ENCODE results near the gene MBD5. TPM values are rescaled to one million over a fixed set of nuclear protein-coding genes. Genes with fewer than 3 reads are reported as not detected.

Gene MBD5
- polyA plus RNA-seq, 2 of the 4 experiments (the other 2 are of a cell fraction), result 5.4 to 24.1 TPM

DNA sequence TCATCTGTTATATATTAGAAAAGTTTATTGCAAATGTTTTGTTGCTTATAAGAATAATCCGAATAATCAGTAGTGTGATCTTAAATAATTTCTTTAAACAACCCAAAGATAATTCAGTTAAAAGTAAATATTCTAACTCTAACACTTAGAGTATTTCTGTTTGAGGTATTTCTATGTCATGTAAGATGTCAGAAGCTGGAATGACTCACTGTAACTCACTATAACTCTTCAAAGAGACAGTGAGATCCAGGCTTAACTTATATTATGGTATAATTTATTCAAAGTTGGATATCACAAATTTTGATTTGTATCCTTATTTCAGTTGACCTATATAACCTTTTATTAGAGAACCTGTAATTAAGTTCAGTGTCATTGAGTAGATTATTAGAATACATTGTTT lies 6.9 kb downstream of the MBD5 start:
- ATAC-seq (no peak), FAIRE-seq (no peak), DNase-seq (ENCODE audit: low read depth in 1 of 2, low spot score in 1 of 2) (no peak)
- peaks cover 25% of the 10 kb centered on the region for H3K4me1 ChIP-seq
- H3K4me3 ChIP-seq, result no peak overlapping the region
- 71% methylated on average over 1 of the region's 1 CpG for WGBS (ENCODE audit: missing lambda C conversion rate)
- no peaks in the 10 kb centered on the region for H3K9me3 ChIP-seq
- H3K4me2 ChIP-seq, result no peak overlapping the region
- H3K27ac ChIP-seq, result no peak overlapping the region
- TF ChIP-seq CEBPB (IDR thresholded peaks at IDR 0.05) (no peak), MAFK (IDR thresholded peaks at IDR 0.05; ENCODE audit: partially characterized antibody) (no peak)
- ChIA-PET POLR2A (interaction anchor here (2.5 kb wide), 1 partner anchor 7 kb away, joined by 16 read pairs; the partner anchor contains the start of genes MBD5 and ORC4), CTCF (no interaction called here)

DNA sequence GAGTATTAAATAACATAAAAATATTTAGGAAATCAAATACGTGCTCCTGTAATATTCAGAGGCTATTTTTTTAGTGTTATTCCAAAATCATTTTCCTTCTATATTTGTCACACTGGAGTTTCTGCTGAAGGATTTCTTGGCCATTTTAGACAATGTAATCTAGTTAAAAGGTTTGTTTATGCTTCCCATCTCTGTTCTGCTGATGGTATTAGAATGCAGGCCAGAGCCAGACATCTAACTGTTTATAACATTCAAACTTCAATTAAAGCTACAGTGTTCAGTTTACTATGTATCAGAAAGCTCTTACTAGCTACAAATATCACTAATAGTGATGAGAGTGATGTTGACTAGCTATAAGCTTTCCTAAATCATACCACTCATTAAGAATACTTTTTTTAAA lies 7.9 kb downstream of the MBD5 start:
- CTCF ChIA-PET, result no interaction called here
- no peak for FAIRE-seq
- no peak for ATAC-seq

DNA sequence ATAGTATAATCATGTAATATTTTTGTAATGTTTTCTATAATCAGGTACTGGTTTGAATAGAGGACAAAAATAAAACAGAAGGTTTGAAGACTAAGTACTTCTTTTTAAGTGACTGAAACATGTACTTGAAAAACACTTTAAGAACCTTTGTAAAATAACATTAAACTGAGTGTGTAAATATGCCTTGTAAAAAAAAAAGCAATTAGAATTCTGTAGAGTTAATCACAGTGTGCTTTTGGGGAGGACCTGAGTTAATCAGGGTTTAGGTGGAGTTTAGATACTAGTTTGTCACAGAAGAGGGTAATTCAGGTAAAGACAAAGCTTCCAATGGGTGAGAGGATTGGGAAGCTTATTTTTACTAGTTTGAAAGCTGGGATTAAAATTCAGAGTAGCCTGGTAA lies 10.3 kb downstream of the MBD5 start:
- H3K4me1 ChIP-seq, result peaks cover 12% of the 10 kb centered on the region
- H3K4me2 ChIP-seq, result no peak overlapping the region
- TF ChIP-seq MAZ (IDR thresholded peaks at IDR 0.05; ENCODE audit: borderline replicate concordance, low read depth, low read length) (no peak), CEBPB (IDR thresholded peaks at IDR 0.05) (no peak), TFCP2L1 (CRISPR knock-in tag; IDR thresholded peaks at IDR 0.05) (no peak), FOSL2 (IDR thresholded peaks at IDR 0.05) (no peak), FOSL2 (CRISPR knock-in tag; IDR thresholded peaks at IDR 0.05) (no peak), MYC (IDR thresholded peaks at IDR 0.05; ENCODE audit: borderline replicate concordance, low read length) (no peak), NR3C1 (IDR thresholded peaks at IDR 0.05) (no peak)
- TF ChIP-seq, protein P1, sequence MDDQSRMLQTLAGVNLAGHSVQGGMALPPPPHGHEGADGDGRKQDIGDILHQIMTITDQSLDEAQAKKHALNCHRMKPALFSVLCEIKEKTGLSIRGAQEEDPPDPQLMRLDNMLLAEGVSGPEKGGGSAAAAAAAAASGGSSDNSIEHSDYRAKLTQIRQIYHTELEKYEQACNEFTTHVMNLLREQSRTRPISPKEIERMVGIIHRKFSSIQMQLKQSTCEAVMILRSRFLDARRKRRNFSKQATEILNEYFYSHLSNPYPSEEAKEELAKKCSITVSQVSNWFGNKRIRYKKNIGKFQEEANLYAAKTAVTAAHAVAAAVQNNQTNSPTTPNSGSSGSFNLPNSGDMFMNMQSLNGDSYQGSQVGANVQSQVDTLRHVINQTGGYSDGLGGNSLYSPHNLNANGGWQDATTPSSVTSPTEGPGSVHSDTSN (IDR thresholded peaks at IDR 0.05), result no peak
- ChIA-PET CTCF (no interaction called here), POLR2A (interaction anchor here (0.7 kb wide), 1 partner anchor 22 kb away, joined by 3 read pairs; no protein-coding TSS in a partner anchor)
- DNase-seq (ENCODE audit: low read depth in 1 of 2, low spot score in 1 of 2), result no peak
- no peak overlapping the region for H3K4me3 ChIP-seq
- FAIRE-seq, result no peak
- H3K27ac ChIP-seq, result no peak overlapping the region
- no peaks in the 10 kb centered on the region for H3K9me3 ChIP-seq
- ATAC-seq, result no peak

More for the DNA sequence above, 7.9 kb downstream of the MBD5 start:
- WGBS (ENCODE audit: missing lambda C conversion rate), result 90% methylated on average over 1 of the region's 1 CpG
- TF ChIP-seq ESRRA (IDR thresholded peaks at IDR 0.05; ENCODE audit: borderline replicate concordance, low read length), result no peak
- TF ChIP-seq RARB (CRISPR knock-in tag; IDR thresholded peaks at IDR 0.05), result no peak
- no peak for TF ChIP-seq HDAC2 (IDR thresholded peaks at IDR 0.05)
- no peak for TF ChIP-seq JUNB (IDR thresholded peaks at IDR 0.05)
- TF ChIP-seq, protein P2, sequence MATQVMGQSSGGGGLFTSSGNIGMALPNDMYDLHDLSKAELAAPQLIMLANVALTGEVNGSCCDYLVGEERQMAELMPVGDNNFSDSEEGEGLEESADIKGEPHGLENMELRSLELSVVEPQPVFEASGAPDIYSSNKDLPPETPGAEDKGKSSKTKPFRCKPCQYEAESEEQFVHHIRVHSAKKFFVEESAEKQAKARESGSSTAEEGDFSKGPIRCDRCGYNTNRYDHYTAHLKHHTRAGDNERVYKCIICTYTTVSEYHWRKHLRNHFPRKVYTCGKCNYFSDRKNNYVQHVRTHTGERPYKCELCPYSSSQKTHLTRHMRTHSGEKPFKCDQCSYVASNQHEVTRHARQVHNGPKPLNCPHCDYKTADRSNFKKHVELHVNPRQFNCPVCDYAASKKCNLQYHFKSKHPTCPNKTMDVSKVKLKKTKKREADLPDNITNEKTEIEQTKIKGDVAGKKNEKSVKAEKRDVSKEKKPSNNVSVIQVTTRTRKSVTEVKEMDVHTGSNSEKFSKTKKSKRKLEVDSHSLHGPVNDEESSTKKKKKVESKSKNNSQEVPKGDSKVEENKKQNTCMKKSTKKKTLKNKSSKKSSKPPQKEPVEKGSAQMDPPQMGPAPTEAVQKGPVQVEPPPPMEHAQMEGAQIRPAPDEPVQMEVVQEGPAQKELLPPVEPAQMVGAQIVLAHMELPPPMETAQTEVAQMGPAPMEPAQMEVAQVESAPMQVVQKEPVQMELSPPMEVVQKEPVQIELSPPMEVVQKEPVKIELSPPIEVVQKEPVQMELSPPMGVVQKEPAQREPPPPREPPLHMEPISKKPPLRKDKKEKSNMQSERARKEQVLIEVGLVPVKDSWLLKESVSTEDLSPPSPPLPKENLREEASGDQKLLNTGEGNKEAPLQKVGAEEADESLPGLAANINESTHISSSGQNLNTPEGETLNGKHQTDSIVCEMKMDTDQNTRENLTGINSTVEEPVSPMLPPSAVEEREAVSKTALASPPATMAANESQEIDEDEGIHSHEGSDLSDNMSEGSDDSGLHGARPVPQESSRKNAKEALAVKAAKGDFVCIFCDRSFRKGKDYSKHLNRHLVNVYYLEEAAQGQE (IDR thresholded peaks at IDR 0.05), result no peak
- no peak for TF ChIP-seq HOXA7 (CRISPR knock-in tag; IDR thresholded peaks at IDR 0.05)
- no peak for TF ChIP-seq ELK1 (IDR thresholded peaks at IDR 0.05; ENCODE audit: low read depth, low read length)
- no peak for TF ChIP-seq GATA3 (IDR thresholded peaks at IDR 0.05; ENCODE audit: borderline replicate concordance)
- no peak for TF ChIP-seq ZFP36 (IDR thresholded peaks at IDR 0.05; ENCODE audit: borderline replicate concordance, partially characterized antibody)
- TF ChIP-seq CBX8 (IDR thresholded peaks at IDR 0.05), result no peak
- no peak for TF ChIP-seq CHD4 (IDR thresholded peaks at IDR 0.05; ENCODE audit: borderline replicate concordance)
- no peak for TF ChIP-seq TFCP2L1 (CRISPR knock-in tag; IDR thresholded peaks at IDR 0.05)
- TF ChIP-seq, protein P1 (IDR thresholded peaks at IDR 0.05), result no peak
- no peak for TF ChIP-seq CHD2 (IDR thresholded peaks at IDR 0.05; ENCODE audit: low read length, partially characterized antibody)
- no peak for TF ChIP-seq CEBPB (IDR thresholded peaks at IDR 0.05)
- TF ChIP-seq NR3C1 (IDR thresholded peaks at IDR 0.05), result no peak
- no peak for TF ChIP-seq BHLHE40 (IDR thresholded peaks at IDR 0.05; ENCODE audit: low read depth, low read length)
- POLR2A ChIA-PET, result interaction anchor here (2.5 kb wide), 1 partner anchor 8 kb away, joined by 16 read pairs; the partner anchor contains the start of genes MBD5 and ORC4
- Histone ChIP-seq H3K27ac (no peak overlapping the region), H3K4me3 (no peak overlapping the region), H3K4me2 (no peak overlapping the region), H3K4me1 (peaks cover 18% of the 10 kb centered on the region), H3K9me3 (no peaks in the 10 kb centered on the region)
- DNase-seq (ENCODE audit: low read depth in 1 of 2, low spot score in 1 of 2), result no peak

All from A549 (cell line).